HepG2 (cell line): ENCODE results near the gene TRMT1. TPM values are rescaled to one million over a fixed set of nuclear protein-coding genes. Genes with fewer than 3 reads are reported as not detected.
A peak's percentile ranks its signal among the peaks of the same experiment; 100 is the strongest.

ENCODE experiments used
- EEA1 ChIP-seq: sonication (generic); formaldehyde crosslinking; IDR thresholded peaks from 2 replicates; pipeline ENCODE4 v1.5.1; 2020; ENCODE audit warnings: mild to moderate bottlenecking, missing genetic modification reagents, borderline replicate concordance
- HDAC1 ChIP-seq: sonication (generic); formaldehyde crosslinking; IDR thresholded peaks from 2 replicates; pipeline ENCODE4 v1.5.1; 2020; ENCODE audit warnings: mild to moderate bottlenecking, missing genetic modification reagents
- KAT2B ChIP-seq: fragments of 150-350 bp; IDR thresholded peaks from 2 replicates; pipeline ENCODE4 v1.6.1; 2014; ENCODE audit warnings: low read depth, low read length, borderline replicate concordance
- NCOA2 ChIP-seq: sonication (generic); formaldehyde crosslinking; IDR thresholded peaks from 2 replicates; pipeline ENCODE4 v1.8.0; 2022; ENCODE audit warnings: inconsistent platforms
- SALL1 ChIP-seq: sonication (generic); formaldehyde crosslinking; IDR thresholded peaks from 2 replicates; pipeline ENCODE4 v1.8.0; 2022; ENCODE audit warnings: mild to moderate bottlenecking, missing genetic modification reagents
- SCMH1 ChIP-seq: sonication (generic); formaldehyde crosslinking; IDR thresholded peaks from 2 replicates; pipeline ENCODE4 v1.9.0; 2021; ENCODE audit warnings: missing genetic modification reagents, mild to moderate bottlenecking, borderline replicate concordance
- SP140L ChIP-seq: sonication (generic); formaldehyde crosslinking; IDR thresholded peaks from 2 replicates; pipeline ENCODE4 v1.4.0; 2020; ENCODE audit warnings: missing genetic modification reagents, borderline replicate concordance
- TARDBP ChIP-seq: sonication (generic); formaldehyde crosslinking; IDR thresholded peaks from 2 replicates; pipeline ENCODE4 v1.8.0; 2022; ENCODE audit warnings: mild to moderate bottlenecking, missing genetic modification reagents
- ZBTB3 ChIP-seq: sonication (generic); formaldehyde crosslinking; IDR thresholded peaks from 2 replicates; pipeline ENCODE4 v1.4.0; 2020; ENCODE audit warnings: low read depth, mild to moderate bottlenecking, moderate library complexity, missing genetic modification reagents, borderline replicate concordance
- ZFP41 ChIP-seq: sonication (generic); formaldehyde crosslinking; IDR thresholded peaks from 2 replicates; pipeline ENCODE4 v1.4.0; 2020; ENCODE audit warnings: mild to moderate bottlenecking, missing genetic modification reagents, borderline replicate concordance
- ZMYM3 ChIP-seq: sonication (generic); formaldehyde crosslinking; IDR thresholded peaks from 2 replicates; pipeline ENCODE4 v1.5.1; 2020; ENCODE audit warnings: mild to moderate bottlenecking, missing genetic modification reagents
- ZNF703 ChIP-seq: sonication (generic); formaldehyde crosslinking; IDR thresholded peaks from 2 replicates; pipeline ENCODE4 v1.5.1; 2020; ENCODE audit warnings: missing genetic modification reagents, mild to moderate bottlenecking, moderate library complexity, borderline replicate concordance
- ZSCAN25 ChIP-seq: sonication (generic); formaldehyde crosslinking; IDR thresholded peaks from 2 replicates; pipeline ENCODE4 v1.8.0; 2022; ENCODE audit warnings: mild to moderate bottlenecking, missing genetic modification reagents
- polyA plus RNA-seq, 8 experiments: library from polyadenylated mRNA; depleted of rRNA in 3 of 8; stranded (reverse) in 7 of 8; unstranded in 1 of 8; fragments of >200 nt; fragmentation: Illumina TruSeq in 4 of 8; extraction: Trizol in 4 of 8; gene quantifications; 2 replicates each; pipeline versions ENCODE4 v1.2.1 to v1.2.3, GENCODE V29; 2011 to 2016; ENCODE audit warnings: low read depth in 4 of 8, missing spikeins in 1 of 8, mixed read lengths in 1 of 8; ENCODE audit not compliant: insufficient read depth in 1 of 8
- total RNA-seq, 5 experiments: library from RNA; depleted of rRNA; stranded (reverse); fragments of >200 nt; fragmentation: Illumina TruSeq; extraction: Trizol; gene quantifications; 2 replicates each; pipeline ENCODE4 v1.2.3, GENCODE V29; 2016; ENCODE audit warnings: low read depth in 1 of 5
- TF ChIP-seq, protein P1 (sequence below): sonication (generic); formaldehyde crosslinking; IDR thresholded peaks from 2 replicates; pipeline ENCODE4 v1.9.0; 2021; ENCODE audit warnings: mild to moderate bottlenecking, missing genetic modification reagents
- TF ChIP-seq, protein P2 (sequence below): IDR thresholded peaks from 2 replicates; pipeline ENCODE4 v1.6.1; 2016; ENCODE audit warnings: low read depth, missing genetic modification reagents, missing compliant biosample characterization
- TF ChIP-seq, protein P3 (sequence below): sonication (generic); formaldehyde crosslinking; IDR thresholded peaks from 2 replicates; pipeline ENCODE4 v1.4.0; 2020; ENCODE audit warnings: mild to moderate bottlenecking, missing genetic modification reagents

TRMT1 gene
- total and polyA plus RNA-seq, 2 of the 13 experiments (the other 11 are each of a cell fraction or from before 2014, with no cell fraction given) = 35.5 to 44.1 TPM

DNA sequence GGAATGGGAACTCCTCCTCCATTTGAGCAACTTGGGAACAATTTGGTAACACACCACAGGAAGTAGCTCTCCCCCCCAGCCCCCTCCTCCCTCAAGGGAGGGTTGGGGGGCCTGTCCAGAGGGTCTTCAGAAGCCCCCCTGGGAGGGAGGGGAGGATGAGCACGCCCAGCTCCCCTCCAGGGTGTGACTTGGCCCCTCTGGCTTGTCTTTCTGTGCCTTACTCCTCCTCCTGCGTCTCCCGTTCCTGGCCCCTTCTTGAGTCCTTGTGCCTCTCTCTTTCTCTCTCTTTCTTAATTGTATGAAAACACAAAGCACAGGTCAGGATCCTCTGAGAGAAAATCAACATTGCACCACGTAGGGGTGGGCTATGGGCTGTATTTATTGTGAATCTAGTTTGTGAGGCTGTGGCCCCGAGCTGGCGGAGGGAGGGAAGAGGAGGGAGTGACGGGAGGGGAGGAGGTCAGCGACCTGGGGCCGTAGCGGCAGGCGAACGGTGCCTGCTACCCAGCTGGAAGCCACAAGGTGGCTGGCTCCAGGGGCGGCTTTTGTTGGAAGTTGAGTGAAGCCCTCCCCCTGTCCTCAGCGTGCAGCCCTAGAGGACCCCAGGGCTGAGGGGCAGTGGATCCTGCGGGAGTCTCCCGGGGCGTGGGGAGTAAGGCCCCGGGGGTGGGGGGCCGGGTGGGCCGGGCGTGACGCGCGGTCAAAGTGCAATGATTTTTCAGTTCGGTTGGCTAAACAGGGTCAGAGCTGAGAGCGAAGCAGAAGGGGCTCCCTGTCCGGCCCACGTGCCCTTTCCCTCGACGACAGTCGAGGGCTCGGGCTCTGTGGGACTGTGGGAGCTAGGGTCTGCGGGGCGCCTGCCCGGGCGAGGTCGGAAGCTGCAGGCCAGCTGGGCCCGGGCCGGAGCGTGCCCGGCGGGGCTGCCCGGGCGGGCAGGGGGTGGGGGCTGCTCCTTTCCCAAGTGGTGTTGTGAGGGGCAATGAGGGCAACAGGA, 20.3 kb downstream of the TRMT1 start (continued):
- no peak for TF ChIP-seq ZBTB3
- TF ChIP-seq SP140L = no peak
- TF ChIP-seq EEA1 (CRISPR knock-in tag) = no peak
- TF ChIP-seq SALL1 = peak; percentile 41; the same call in 1 of the 2 replicates
- no peak for TF ChIP-seq ZNF703 (CRISPR knock-in tag)
- peak; percentile 49; the same call in 1 of the 2 replicates for TF ChIP-seq ZSCAN25 (CRISPR knock-in tag)
- TF ChIP-seq ZMYM3 (CRISPR knock-in tag) = peak; percentile 47; the same call in 1 of the 2 replicates
- TF ChIP-seq, protein P1, sequence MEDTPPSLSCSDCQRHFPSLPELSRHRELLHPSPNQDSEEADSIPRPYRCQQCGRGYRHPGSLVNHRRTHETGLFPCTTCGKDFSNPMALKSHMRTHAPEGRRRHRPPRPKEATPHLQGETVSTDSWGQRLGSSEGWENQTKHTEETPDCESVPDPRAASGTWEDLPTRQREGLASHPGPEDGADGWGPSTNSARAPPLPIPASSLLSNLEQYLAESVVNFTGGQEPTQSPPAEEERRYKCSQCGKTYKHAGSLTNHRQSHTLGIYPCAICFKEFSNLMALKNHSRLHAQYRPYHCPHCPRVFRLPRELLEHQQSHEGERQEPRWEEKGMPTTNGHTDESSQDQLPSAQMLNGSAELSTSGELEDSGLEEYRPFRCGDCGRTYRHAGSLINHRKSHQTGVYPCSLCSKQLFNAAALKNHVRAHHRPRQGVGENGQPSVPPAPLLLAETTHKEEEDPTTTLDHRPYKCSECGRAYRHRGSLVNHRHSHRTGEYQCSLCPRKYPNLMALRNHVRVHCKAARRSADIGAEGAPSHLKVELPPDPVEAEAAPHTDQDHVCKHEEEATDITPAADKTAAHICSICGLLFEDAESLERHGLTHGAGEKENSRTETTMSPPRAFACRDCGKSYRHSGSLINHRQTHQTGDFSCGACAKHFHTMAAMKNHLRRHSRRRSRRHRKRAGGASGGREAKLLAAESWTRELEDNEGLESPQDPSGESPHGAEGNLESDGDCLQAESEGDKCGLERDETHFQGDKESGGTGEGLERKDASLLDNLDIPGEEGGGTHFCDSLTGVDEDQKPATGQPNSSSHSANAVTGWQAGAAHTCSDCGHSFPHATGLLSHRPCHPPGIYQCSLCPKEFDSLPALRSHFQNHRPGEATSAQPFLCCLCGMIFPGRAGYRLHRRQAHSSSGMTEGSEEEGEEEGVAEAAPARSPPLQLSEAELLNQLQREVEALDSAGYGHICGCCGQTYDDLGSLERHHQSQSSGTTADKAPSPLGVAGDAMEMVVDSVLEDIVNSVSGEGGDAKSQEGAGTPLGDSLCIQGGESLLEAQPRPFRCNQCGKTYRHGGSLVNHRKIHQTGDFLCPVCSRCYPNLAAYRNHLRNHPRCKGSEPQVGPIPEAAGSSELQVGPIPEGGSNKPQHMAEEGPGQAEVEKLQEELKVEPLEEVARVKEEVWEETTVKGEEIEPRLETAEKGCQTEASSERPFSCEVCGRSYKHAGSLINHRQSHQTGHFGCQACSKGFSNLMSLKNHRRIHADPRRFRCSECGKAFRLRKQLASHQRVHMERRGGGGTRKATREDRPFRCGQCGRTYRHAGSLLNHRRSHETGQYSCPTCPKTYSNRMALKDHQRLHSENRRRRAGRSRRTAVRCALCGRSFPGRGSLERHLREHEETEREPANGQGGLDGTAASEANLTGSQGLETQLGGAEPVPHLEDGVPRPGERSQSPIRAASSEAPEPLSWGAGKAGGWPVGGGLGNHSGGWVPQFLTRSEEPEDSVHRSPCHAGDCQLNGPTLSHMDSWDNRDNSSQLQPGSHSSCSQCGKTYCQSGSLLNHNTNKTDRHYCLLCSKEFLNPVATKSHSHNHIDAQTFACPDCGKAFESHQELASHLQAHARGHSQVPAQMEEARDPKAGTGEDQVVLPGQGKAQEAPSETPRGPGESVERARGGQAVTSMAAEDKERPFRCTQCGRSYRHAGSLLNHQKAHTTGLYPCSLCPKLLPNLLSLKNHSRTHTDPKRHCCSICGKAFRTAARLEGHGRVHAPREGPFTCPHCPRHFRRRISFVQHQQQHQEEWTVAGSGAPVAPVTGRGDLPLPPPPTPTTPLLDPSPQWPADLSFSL = no peak
- TF ChIP-seq KAT2B = no peak
- peak; percentile 24; the same call in 1 of the 2 replicates for TF ChIP-seq TARDBP (CRISPR knock-in tag)
- TF ChIP-seq SCMH1 (CRISPR knock-in tag) = no peak
- TF ChIP-seq ZFP41 (CRISPR knock-in tag) = no peak
- TF ChIP-seq NCOA2 (CRISPR knock-in tag) = peak; percentile 20; the same call in 1 of the 2 replicates
- TF ChIP-seq, protein P2, sequence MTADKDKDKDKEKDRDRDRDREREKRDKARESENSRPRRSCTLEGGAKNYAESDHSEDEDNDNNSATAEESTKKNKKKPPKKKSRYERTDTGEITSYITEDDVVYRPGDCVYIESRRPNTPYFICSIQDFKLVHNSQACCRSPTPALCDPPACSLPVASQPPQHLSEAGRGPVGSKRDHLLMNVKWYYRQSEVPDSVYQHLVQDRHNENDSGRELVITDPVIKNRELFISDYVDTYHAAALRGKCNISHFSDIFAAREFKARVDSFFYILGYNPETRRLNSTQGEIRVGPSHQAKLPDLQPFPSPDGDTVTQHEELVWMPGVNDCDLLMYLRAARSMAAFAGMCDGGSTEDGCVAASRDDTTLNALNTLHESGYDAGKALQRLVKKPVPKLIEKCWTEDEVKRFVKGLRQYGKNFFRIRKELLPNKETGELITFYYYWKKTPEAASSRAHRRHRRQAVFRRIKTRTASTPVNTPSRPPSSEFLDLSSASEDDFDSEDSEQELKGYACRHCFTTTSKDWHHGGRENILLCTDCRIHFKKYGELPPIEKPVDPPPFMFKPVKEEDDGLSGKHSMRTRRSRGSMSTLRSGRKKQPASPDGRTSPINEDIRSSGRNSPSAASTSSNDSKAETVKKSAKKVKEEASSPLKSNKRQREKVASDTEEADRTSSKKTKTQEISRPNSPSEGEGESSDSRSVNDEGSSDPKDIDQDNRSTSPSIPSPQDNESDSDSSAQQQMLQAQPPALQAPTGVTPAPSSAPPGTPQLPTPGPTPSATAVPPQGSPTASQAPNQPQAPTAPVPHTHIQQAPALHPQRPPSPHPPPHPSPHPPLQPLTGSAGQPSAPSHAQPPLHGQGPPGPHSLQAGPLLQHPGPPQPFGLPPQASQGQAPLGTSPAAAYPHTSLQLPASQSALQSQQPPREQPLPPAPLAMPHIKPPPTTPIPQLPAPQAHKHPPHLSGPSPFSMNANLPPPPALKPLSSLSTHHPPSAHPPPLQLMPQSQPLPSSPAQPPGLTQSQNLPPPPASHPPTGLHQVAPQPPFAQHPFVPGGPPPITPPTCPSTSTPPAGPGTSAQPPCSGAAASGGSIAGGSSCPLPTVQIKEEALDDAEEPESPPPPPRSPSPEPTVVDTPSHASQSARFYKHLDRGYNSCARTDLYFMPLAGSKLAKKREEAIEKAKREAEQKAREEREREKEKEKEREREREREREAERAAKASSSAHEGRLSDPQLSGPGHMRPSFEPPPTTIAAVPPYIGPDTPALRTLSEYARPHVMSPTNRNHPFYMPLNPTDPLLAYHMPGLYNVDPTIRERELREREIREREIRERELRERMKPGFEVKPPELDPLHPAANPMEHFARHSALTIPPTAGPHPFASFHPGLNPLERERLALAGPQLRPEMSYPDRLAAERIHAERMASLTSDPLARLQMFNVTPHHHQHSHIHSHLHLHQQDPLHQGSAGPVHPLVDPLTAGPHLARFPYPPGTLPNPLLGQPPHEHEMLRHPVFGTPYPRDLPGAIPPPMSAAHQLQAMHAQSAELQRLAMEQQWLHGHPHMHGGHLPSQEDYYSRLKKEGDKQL (CRISPR knock-in tag) = 0 out of 2 replicates have a peak, but pooled peaks have one; percentile 21
- TF ChIP-seq, protein P3, sequence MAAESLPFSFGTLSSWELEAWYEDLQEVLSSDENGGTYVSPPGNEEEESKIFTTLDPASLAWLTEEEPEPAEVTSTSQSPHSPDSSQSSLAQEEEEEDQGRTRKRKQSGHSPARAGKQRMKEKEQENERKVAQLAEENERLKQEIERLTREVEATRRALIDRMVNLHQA (CRISPR knock-in tag) = no peak
- peak; percentile 59 for TF ChIP-seq HDAC1 (CRISPR knock-in tag)
